IMR-90 (cell line): Measurements from ENCODE around the gene KBTBD8. TPM values are rescaled to one million over a fixed set of nuclear protein-coding genes. Genes with fewer than 3 reads are reported as not detected.

ENCODE experiments used
- ATAC-seq: fragments of 200-7000 bp; cut with Tn5 transposase; 2 replicates; pipeline ENCODE4 v1.9.1; 2020; ENCODE audit warnings: low read depth, mild to moderate bottlenecking, moderate library complexity
- BruUV-seq: library from RNA; stranded (reverse); fragments of 400-500 nt; replicated peaks from 2 replicates; lab custom pipeline; 2021; lab: Mats Ljungman, UMichigan
- CTCF ChIA-PET: fragments of 300-600 bp; formaldehyde crosslinking; extraction: SDS; loops from one replicate; lab custom pipeline; 2021; ENCODE audit warnings: antibody characterized with exemption; lab: Yijun Ruan, JAX
- POLR2A ChIA-PET: fragments of 300-600 bp; sonication (Branson Sonifier 250); formaldehyde crosslinking; loops from one replicate; lab custom pipeline; 2022; ENCODE audit warnings: antibody characterized with exemption; ENCODE audit not compliant: unreplicated experiment; lab: Charles Lee
- DNase-seq: peaks from one replicate; pipeline ENCODE4 v3.0.0; 2013
- H2AFZ ChIP-seq: replicated peaks from 2 replicates; pipeline ENCODE3; 2013; ENCODE audit warnings: low read length, mild to moderate bottlenecking; ENCODE audit not compliant: poor library complexity
- H2AK5ac ChIP-seq: 2 replicates; pipeline ENCODE4 v1.6.1; 2013; ENCODE audit warnings: low read depth, low read length, inconsistent platforms
- H2AK9ac ChIP-seq: replicated peaks from 2 replicates; pipeline ENCODE3; 2013; ENCODE audit warnings: mild to moderate bottlenecking, low read depth, low read length, moderate library complexity; ENCODE audit not compliant: poor library complexity
- H2BK120ac ChIP-seq: 2 replicates; pipeline ENCODE4 v1.6.1; 2013; ENCODE audit warnings: low read depth, low read length, inconsistent platforms
- H2BK15ac ChIP-seq: 3 replicates; pipeline ENCODE4 v1.6.1; 2013; ENCODE audit warnings: low read depth, low read length, inconsistent platforms
- H2BK20ac ChIP-seq: 2 replicates; pipeline ENCODE4 v1.6.1; 2013; ENCODE audit warnings: low read depth, mild to moderate bottlenecking, inconsistent platforms, low read length, moderate library complexity
- H2BK5ac ChIP-seq: 2 replicates; pipeline ENCODE4 v1.6.1; 2013; ENCODE audit warnings: mild to moderate bottlenecking, low read depth, low read length, inconsistent platforms; ENCODE audit not compliant: poor library complexity, severe bottlenecking
- H3K14ac ChIP-seq: replicated peaks from 2 replicates; pipeline ENCODE4 v1.6.1; 2013; ENCODE audit warnings: low read depth, low read length, inconsistent platforms
- H3K18ac ChIP-seq: 2 replicates; pipeline ENCODE4 v1.6.1; 2013; ENCODE audit warnings: low read depth, low read length, control low read depth
- H3K23ac ChIP-seq: 2 replicates; pipeline ENCODE4 v1.6.1; 2013; ENCODE audit warnings: low read depth, low read length, inconsistent platforms
- H3K27ac ChIP-seq: 2 replicates; pipeline ENCODE4 v1.5.1; 2013; ENCODE audit warnings: mild to moderate bottlenecking, control low read depth, low read length; ENCODE audit not compliant: insufficient read depth
- H3K27me3 ChIP-seq: 2 replicates; pipeline ENCODE4 v1.6.1; 2013; ENCODE audit warnings: low read length; ENCODE audit not compliant: control insufficient read depth, insufficient read depth
- H3K36me3 ChIP-seq: 2 replicates; pipeline ENCODE4 v1.6.1; 2013; ENCODE audit warnings: low read length, mixed read lengths; ENCODE audit not compliant: control insufficient read depth, insufficient read depth
- H3K4ac ChIP-seq: 2 replicates; pipeline ENCODE4 v1.6.1; 2013; ENCODE audit warnings: low read depth, low read length, inconsistent platforms
- H3K4me1 ChIP-seq: 2 replicates; pipeline ENCODE4 v1.6.1; 2013; ENCODE audit warnings: low read length, mixed read lengths; ENCODE audit not compliant: control insufficient read depth, insufficient read depth
- H3K4me2 ChIP-seq: 2 replicates; pipeline ENCODE4 v1.6.1; 2013; ENCODE audit warnings: low read depth, mild to moderate bottlenecking, control low read depth, low read length, moderate library complexity
- H3K4me3 ChIP-seq: 2 replicates; pipeline ENCODE4 v1.5.1; 2013; ENCODE audit warnings: low read depth, mild to moderate bottlenecking, control low read depth, low read length, moderate library complexity; ENCODE audit not compliant: insufficient read depth
- H3K56ac ChIP-seq: 2 replicates; pipeline ENCODE4 v1.6.1; 2013; ENCODE audit warnings: low read length, inconsistent platforms; ENCODE audit not compliant: insufficient read depth; ENCODE audit errors: extremely low read depth
- H3K79me1 ChIP-seq, 2 experiments: 2 replicates each; pipeline ENCODE4 v1.6.1; 2013; ENCODE audit warnings: low read length in 2 of 2, inconsistent platforms in 1 of 2, low read depth in 1 of 2
- H3K9ac ChIP-seq: 2 replicates; pipeline ENCODE4 v1.6.1; 2013; ENCODE audit warnings: low read depth, low read length, control low read depth
- H3K9me1 ChIP-seq: 2 replicates; pipeline ENCODE4 v1.6.1; 2013; ENCODE audit warnings: low read length, inconsistent platforms; ENCODE audit not compliant: insufficient read depth
- H3K9me3 ChIP-seq: 2 replicates; pipeline ENCODE4 v1.6.1; 2013; ENCODE audit warnings: low read length; ENCODE audit not compliant: control insufficient read depth, insufficient read depth
- H4K20me1 ChIP-seq: 2 replicates; pipeline ENCODE4 v1.6.1; 2013; ENCODE audit warnings: low read length, inconsistent platforms; ENCODE audit not compliant: insufficient read depth
- H4K5ac ChIP-seq: 2 replicates; pipeline ENCODE4 v1.6.1; 2013; ENCODE audit warnings: mild to moderate bottlenecking, low read depth, low read length, control low read depth
- H4K8ac ChIP-seq, 2 experiments: 2 replicates each; pipeline ENCODE4 v1.6.1; 2013; ENCODE audit warnings: low read depth in 2 of 2, low read length in 2 of 2, control low read depth in 1 of 2, inconsistent platforms in 1 of 2
- H4K91ac ChIP-seq: 2 replicates; pipeline ENCODE4 v1.6.1; 2013; ENCODE audit warnings: low read depth, low read length, inconsistent platforms; ENCODE audit not compliant: insufficient read depth
- BHLHE40 ChIP-seq: fragments of 150-350 bp; IDR thresholded peaks from 2 replicates; pipeline ENCODE4 v1.6.1; 2016; ENCODE audit warnings: mild to moderate bottlenecking, low read depth, low read length
- CEBPB ChIP-seq: IDR thresholded peaks from 2 replicates; pipeline ENCODE4 v1.6.1; 2012; ENCODE audit warnings: low read depth, low read length, improper control_type of control experiment
- CHD1 ChIP-seq: IDR thresholded peaks from 2 replicates; pipeline ENCODE4 v1.6.1; 2012; ENCODE audit warnings: low read depth, low read length, improper control_type of control experiment
- FOS ChIP-seq: fragments of 150-350 bp; IDR thresholded peaks from 2 replicates; pipeline ENCODE4 v1.6.1; 2016; ENCODE audit warnings: low read depth, low read length
- MAFK ChIP-seq: IDR thresholded peaks from 2 replicates; pipeline ENCODE4 v1.6.1; 2012; ENCODE audit warnings: low read depth, low read length, improper control_type of control experiment
- MAZ ChIP-seq: IDR thresholded peaks from 2 replicates; pipeline ENCODE4 v1.6.1; 2012; ENCODE audit warnings: low read depth, mild to moderate bottlenecking, low read length, improper control_type of control experiment, moderate library complexity, borderline replicate concordance
- MXI1 ChIP-seq: IDR thresholded peaks from 2 replicates; pipeline ENCODE4 v1.6.1; 2012; ENCODE audit warnings: low read depth, mild to moderate bottlenecking, low read length, moderate library complexity, borderline replicate concordance
- NFE2L2 ChIP-seq: fragments of 150-350 bp; IDR thresholded peaks from 2 replicates; pipeline ENCODE4 v1.6.1; 2016; ENCODE audit warnings: low read depth, mild to moderate bottlenecking, low read length
- POLR2A ChIP-seq: IDR thresholded peaks from 2 replicates; pipeline ENCODE4 v1.6.1; 2012; ENCODE audit warnings: mild to moderate bottlenecking, low read depth, low read length
- RAD21 ChIP-seq: IDR thresholded peaks from 2 replicates; pipeline ENCODE4 v1.6.1; 2012; ENCODE audit warnings: low read length, improper control_type of control experiment
- RCOR1 ChIP-seq: IDR thresholded peaks from 2 replicates; pipeline ENCODE4 v1.6.1; 2012; ENCODE audit warnings: mild to moderate bottlenecking, low read length, improper control_type of control experiment; ENCODE audit not compliant: insufficient replicate concordance
- RFX5 ChIP-seq: IDR thresholded peaks from 2 replicates; pipeline ENCODE4 v1.8.0; 2012; ENCODE audit warnings: low read depth, mild to moderate bottlenecking, low read length, moderate library complexity
- SMC3 ChIP-seq: fragments of 150-350 bp; IDR thresholded peaks from 2 replicates; pipeline ENCODE4 v1.6.1; 2016; ENCODE audit warnings: low read depth, mild to moderate bottlenecking, antibody characterized with exemption, low read length, moderate library complexity
- WGBS, 2 experiments: methylation state at CpG; one replicate each; pipeline versions ENCODE4 v1.1.5 to v1.1.7; 2013; ENCODE audit warnings: missing lambda C conversion rate in 2 of 2; ENCODE audit not compliant: insufficient read length in 1 of 2; ENCODE audit errors: extremely low coverage in 2 of 2; 5-methylcytosine and 5-hydroxymethylcytosine counted together
- dilution Hi-C: fragments of 300-500 bp; cut with HindIII; formaldehyde crosslinking; loops from one replicate; pipeline ENCODE4 v1.14.3; 2018; ENCODE audit warnings: low sequenced_read_pairs; ENCODE audit not compliant: unreplicated experiment
- in situ Hi-C: fragments of 300-500 bp; cut with MboI; formaldehyde crosslinking; loops from 3 replicates; pipeline ENCODE4 v1.14.3; 2019; ENCODE audit warnings: low sequenced_read_pairs, inconsistent platforms, mixed read lengths
- intact Hi-C: fragments of 100-400 bp; cut with micrococcal nuclease; formaldehyde crosslinking; loops from 2 replicates; pipeline ENCODE4 v1.10.0; 2022
- polyA plus RNA-seq, 3 experiments: library from polyadenylated mRNA; depleted of rRNA; stranded (reverse); fragments of >200 nt; gene quantifications; 2 replicates each; pipeline ENCODE4 v1.2.3, GENCODE V29; 2012; ENCODE audit warnings: low replicate concordance in 1 of 3
- total RNA-seq: library from RNA; depleted of rRNA; stranded (reverse); fragments of >200 nt; gene quantifications from 2 replicates; pipeline ENCODE4 v1.2.3, GENCODE V29; 2012
- TF ChIP-seq, protein P1 (sequence below): conservative IDR thresholded peaks from 2 replicates; pipeline ENCODE4 v1.5.1; 2012; ENCODE audit warnings: mild to moderate bottlenecking, low read depth, low read length, improper control_type of control experiment
- TF ChIP-seq, protein P2 (sequence below): fragments of 150-350 bp; IDR thresholded peaks from 2 replicates; pipeline ENCODE4 v1.6.1; 2016; ENCODE audit warnings: low read depth, mild to moderate bottlenecking, low read length, moderate library complexity, borderline replicate concordance
- TF ChIP-seq, protein P3 (sequence below): fragments of 150-350 bp; IDR thresholded peaks from 2 replicates; pipeline ENCODE4 v1.6.1; 2017; ENCODE audit warnings: mild to moderate bottlenecking, antibody characterized with exemption, low read length, low read depth

Gene KBTBD8
- total and polyA plus RNA-seq, 2 of the 4 experiments (the other 2 are of a cell fraction) = 1.5 to 8.6 TPM

DNA sequence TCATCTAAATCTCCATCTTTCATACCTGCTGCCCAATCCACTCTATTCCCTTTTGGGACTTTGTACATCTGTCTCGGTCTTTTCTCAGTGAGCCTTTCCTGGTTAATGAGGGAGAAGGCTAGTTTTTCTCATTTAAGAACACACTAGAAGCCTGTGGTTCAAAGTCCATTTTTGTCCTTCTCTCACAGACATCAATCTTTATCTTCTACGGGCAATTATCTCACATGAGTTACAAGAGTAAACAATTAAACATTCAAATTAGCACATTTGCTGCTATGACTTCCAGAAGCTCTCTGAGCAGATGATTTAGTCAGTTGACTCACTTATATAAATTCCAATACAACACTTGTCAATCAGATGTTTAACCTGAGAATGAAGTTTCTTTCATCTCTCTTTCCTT lies 49.3 kb upstream of the KBTBD8 start:
- no peak overlapping the region for H3K14ac ChIP-seq
- H3K79me1 ChIP-seq = no peaks in the 10 kb centered on the region
- WGBS, 2 experiments = no CpG with 5 or more reads among the region's 2 CpGs
- dilution Hi-C loops (no loop called here), in situ Hi-C loops (loop anchor here (25.0 kb wide), 1 partner anchor 1938 kb away; no protein-coding TSS in a partner anchor), intact Hi-C loops (no loop called here)
- H2BK20ac ChIP-seq = no peak overlapping the region
- no peak overlapping the region for H3K9ac ChIP-seq
- no peak overlapping the region for H2BK5ac ChIP-seq
- H3K4me2 ChIP-seq = no peak overlapping the region
- BruUV-seq = no TSS peak
- H3K36me3 ChIP-seq = no peaks in the 10 kb centered on the region
- H4K8ac ChIP-seq = no peak overlapping the region
- H2AFZ ChIP-seq = no peak overlapping the region
- no peak overlapping the region for H4K5ac ChIP-seq
- no peak overlapping the region for H4K91ac ChIP-seq
- no peak overlapping the region for H3K4ac ChIP-seq
- H3K9me3 ChIP-seq = no peaks in the 10 kb centered on the region
- H3K18ac ChIP-seq = no peak overlapping the region
- H2AK9ac ChIP-seq = no peak overlapping the region
- no peaks in the 10 kb centered on the region; the same call in 1 of the 2 replicates for H3K9me1 ChIP-seq
- H3K23ac ChIP-seq = no peak overlapping the region
- no peak overlapping the region for H2AK5ac ChIP-seq
- no peak overlapping the region for H2BK120ac ChIP-seq
- POLR2A ChIA-PET = no interaction called here
- no peak for TF ChIP-seq BHLHE40
- TF ChIP-seq POLR2A = no peak
- TF ChIP-seq RFX5 = no peak
- TF ChIP-seq FOS = no peak
- TF ChIP-seq RAD21 = no peak
- TF ChIP-seq, protein P1, sequence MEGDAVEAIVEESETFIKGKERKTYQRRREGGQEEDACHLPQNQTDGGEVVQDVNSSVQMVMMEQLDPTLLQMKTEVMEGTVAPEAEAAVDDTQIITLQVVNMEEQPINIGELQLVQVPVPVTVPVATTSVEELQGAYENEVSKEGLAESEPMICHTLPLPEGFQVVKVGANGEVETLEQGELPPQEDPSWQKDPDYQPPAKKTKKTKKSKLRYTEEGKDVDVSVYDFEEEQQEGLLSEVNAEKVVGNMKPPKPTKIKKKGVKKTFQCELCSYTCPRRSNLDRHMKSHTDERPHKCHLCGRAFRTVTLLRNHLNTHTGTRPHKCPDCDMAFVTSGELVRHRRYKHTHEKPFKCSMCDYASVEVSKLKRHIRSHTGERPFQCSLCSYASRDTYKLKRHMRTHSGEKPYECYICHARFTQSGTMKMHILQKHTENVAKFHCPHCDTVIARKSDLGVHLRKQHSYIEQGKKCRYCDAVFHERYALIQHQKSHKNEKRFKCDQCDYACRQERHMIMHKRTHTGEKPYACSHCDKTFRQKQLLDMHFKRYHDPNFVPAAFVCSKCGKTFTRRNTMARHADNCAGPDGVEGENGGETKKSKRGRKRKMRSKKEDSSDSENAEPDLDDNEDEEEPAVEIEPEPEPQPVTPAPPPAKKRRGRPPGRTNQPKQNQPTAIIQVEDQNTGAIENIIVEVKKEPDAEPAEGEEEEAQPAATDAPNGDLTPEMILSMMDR = no peak
- no peak for TF ChIP-seq NFE2L2
- TF ChIP-seq, protein P2, sequence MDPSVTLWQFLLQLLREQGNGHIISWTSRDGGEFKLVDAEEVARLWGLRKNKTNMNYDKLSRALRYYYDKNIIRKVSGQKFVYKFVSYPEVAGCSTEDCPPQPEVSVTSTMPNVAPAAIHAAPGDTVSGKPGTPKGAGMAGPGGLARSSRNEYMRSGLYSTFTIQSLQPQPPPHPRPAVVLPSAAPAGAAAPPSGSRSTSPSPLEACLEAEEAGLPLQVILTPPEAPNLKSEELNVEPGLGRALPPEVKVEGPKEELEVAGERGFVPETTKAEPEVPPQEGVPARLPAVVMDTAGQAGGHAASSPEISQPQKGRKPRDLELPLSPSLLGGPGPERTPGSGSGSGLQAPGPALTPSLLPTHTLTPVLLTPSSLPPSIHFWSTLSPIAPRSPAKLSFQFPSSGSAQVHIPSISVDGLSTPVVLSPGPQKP = no peak
- no peak for TF ChIP-seq SMC3
- no peak for TF ChIP-seq RCOR1
- no peak for TF ChIP-seq CHD1
- TF ChIP-seq CEBPB = no peak
- TF ChIP-seq MXI1 = no peak
- TF ChIP-seq, protein P3, sequence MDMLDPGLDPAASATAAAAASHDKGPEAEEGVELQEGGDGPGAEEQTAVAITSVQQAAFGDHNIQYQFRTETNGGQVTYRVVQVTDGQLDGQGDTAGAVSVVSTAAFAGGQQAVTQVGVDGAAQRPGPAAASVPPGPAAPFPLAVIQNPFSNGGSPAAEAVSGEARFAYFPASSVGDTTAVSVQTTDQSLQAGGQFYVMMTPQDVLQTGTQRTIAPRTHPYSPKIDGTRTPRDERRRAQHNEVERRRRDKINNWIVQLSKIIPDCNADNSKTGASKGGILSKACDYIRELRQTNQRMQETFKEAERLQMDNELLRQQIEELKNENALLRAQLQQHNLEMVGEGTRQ = no peak
- TF ChIP-seq MAFK = no peak
- TF ChIP-seq MAZ = no peak
- H3K27ac ChIP-seq = no peak overlapping the region
- H3K56ac ChIP-seq = no peak overlapping the region
- peaks cover 3% of the 10 kb centered on the region; the same call in 1 of the 2 replicates for H3K27me3 ChIP-seq
- H2BK15ac ChIP-seq = no peak overlapping the region
- no peaks in the 10 kb centered on the region for H3K4me1 ChIP-seq
- DNase-seq (no peak), ATAC-seq (no peak)
- H4K20me1 ChIP-seq = no peaks in the 10 kb centered on the region
- H3K4me3 ChIP-seq = no peak overlapping the region
- CTCF ChIA-PET = interaction anchor here (1.3 kb wide), 1 partner anchor 11 kb away, joined by 7 read pairs; no protein-coding TSS in a partner anchor
